Activated T-cell treated with anti-CD3 and anti-CD28 coated beads for 1 hour (primary cell): ENCODE data around the gene TMEM181.
"Not testable (repeated sequence)": the region's sequence is repeated elsewhere in the genome, so short reads cannot be mapped to it uniquely, and the experiment has no call there.

Source experiments
- DNase-seq: peaks from one replicate; pipeline ENCODE4 v3.0.0-alpha.2; 2020; ENCODE audit warnings: low read depth

The TMEM181 gene

GRCh38 chr6:158660333-158660754 lies 100.5 kb downstream of the TMEM181 start:
- DNase-seq, result peak; percentile 30

GRCh38 chr6:158661156-158661685 lies 101.3 kb downstream of the TMEM181 start:
- DNase-seq, result no peak

DNA sequence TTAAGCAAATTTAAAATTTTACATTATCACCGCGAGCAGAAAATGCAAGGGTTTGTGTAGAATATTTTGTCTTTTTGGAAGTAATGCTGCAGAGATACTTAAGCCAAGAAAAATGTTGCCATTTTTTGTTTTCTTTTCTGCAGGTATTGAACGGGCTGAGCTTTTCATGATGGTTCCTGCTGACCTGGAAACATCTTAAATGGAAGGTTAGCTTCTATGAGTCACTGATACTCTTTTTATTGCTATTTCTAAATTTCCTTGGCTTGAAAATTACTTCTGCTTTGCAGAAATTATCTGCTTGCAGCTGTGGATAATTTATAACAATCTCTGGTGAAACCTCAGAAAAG lies 102.7 kb downstream of the TMEM181 start:
- no peak for DNase-seq

DNA sequence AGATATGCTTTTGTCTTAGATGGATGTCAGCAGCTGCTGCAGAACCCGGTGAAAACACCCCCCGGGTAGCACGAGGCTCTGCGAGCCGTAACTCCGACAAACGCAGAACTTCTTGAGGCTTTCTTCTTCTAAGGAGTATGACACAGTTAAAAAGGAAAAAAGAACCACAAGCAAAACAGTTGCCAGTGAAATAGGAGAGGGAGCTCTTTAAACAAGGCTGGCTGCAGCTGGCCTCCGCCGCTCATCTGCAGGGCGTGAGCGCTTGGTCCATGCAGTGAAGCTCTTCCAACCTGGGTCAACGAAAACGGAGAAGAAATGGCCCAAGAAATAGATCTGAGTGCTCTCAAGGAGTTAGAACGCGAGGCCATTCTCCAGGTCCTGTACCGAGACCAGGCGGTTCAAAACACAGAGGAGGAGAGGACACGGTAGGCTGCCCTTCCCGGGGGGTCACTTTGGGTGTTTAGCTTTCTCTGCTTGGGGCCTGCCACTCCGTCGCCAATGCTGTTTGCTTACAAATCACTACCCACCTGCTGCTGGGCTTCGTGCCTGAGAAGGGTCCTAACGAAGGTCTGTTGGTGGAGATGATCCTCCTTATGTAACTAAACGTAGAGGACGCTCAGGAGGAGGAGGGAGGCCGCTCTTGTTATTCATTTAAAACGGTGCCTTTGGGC lies 103.2 kb downstream of the TMEM181 start:
- DNase-seq, result no peak

GRCh38 chr6:158663625-158664165 lies 103.8 kb downstream of the TMEM181 start:
- DNase-seq, result no peak

- DNase-seq, result no peak
These were observed 105.4 kb downstream of the TMEM181 start for GRCh38 chr6:158665332-158665731.

- no peak for DNase-seq
These were observed 106.9 kb downstream of the TMEM181 start for GRCh38 chr6:158666628-158667359.

GRCh38 chr6:158667360-158667981 lies 107.6 kb downstream of the TMEM181 start:
- no peak for DNase-seq

DNA sequence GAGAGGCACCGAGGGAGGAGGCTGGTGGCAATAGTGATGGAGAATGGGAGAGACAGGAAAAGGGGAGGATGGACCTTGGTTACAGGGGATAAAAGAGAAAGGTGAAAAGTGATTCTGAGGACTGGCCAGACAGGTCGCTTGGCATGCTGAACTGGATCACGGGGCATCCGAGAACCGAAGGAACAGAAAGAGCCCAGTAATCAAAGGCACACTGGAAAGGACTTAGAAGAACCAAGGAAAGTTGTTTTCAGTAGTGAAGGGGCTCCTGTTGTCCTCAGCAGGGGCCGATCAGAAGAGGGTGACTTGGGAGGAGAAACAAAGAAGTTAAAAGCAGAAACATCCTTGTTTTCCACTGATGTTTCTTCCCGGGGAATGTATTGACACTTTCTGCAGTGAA lies 108.8 kb downstream of the TMEM181 start:
- no peak for DNase-seq

- no peak for DNase-seq
These were observed 109.5 kb downstream of the TMEM181 start for GRCh38 chr6:158669145-158670035.

DNA sequence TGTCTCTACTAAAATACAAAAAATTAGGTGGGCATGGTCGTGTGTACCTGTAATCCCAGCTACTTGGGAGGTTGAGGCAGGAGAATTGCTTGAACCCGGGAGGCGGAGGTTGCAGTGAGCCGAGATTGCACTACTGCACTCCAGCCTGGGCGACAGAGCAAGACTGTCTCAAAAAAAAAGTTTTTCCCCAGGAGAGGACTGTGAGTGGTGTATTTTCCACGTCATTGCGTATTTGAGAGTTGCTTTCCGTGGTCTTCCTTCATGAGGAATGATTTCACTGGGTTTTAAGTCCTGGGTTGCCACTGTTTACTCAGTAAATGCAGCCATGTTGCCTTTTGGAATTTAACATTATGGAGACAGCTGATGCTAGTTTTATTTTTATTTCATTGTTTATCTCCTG lies 112.2 kb downstream of the TMEM181 start:
- DNase-seq, result not testable (repeated sequence)

DNA sequence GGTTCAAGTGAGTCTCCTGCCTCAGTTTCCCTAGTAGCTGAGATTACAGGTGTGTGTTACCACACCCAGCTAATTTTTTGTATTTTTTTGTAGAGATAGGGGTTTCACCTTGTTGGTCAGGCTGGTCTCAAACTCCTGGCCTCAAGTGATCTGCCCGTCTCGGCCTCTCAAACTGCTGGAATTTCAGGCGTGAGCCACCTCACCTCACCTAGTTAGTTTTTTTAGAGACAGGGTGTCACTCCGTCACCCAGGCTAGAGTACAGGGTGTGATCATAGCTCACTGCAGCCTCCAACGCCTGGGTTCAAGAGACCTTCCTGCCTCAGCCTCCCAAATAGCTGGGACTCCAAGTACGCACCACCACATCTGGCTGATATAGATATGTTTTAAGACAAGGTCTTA lies 112.8 kb downstream of the TMEM181 start:
- no peak for DNase-seq

DNA sequence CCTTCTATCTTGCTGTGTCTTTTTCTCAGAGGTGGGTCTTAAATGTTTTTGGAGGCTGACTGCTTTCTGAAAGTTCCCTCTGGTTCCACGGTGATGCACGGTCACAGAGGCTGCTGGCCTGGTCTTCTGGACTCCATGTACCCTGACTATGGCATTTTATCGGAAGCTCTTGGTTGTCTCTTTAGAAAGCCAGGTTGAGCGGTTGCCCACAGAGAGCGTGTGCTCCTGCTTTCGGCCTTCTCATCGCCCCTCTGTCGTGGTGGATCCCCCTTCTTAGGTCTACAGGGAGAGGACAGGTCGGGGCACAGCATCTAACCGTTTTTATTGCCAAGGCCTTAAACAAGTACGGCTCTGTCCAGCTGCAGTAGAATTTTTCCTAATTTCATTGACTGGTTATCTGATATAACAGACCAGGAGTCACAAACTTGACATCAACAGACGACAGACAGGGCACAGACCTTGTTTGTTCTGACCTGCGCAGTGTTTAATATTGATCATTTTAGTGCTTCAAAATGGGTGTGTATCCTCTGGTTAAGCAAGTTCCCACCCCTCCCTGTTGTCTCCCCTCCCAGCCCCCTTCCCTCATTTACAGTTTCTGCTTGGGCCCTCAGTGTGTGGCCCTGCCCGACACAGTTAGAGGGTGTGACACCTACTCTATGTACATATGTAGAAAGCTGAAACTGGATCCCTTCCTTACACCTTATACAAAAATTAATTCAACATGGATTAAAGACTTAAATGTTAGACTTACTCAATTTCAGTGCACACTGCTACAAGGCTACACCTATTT lies 114.6 kb downstream of the TMEM181 start:
- no peak for DNase-seq

- DNase-seq, result not testable (repeated sequence)
These were observed 117.2 kb downstream of the TMEM181 start for GRCh38 chr6:158677094-158677493.

GRCh38 chr6:158677906-158678578 lies 118.2 kb downstream of the TMEM181 start:
- no peak for DNase-seq

DNA sequence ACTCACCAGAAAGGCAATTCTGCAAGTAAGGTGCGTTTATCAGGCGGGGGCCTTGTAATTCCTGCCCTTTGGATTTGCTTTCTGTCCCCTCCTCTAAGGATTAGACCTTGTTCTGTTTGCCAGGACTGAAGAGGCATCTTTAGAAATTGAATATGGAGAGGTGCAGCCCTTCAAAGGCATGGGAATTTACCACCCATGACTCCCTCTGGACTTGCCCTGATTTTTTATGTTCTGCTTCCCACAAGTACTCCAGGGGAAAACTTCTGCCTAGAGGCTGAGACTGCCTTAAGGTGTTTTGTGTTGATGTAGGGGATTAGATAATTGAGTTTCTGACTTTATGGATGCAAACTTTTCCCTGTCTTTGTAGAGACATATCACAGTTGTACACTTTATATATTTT lies 120.1 kb downstream of the TMEM181 start:
- DNase-seq, result no peak

DNA sequence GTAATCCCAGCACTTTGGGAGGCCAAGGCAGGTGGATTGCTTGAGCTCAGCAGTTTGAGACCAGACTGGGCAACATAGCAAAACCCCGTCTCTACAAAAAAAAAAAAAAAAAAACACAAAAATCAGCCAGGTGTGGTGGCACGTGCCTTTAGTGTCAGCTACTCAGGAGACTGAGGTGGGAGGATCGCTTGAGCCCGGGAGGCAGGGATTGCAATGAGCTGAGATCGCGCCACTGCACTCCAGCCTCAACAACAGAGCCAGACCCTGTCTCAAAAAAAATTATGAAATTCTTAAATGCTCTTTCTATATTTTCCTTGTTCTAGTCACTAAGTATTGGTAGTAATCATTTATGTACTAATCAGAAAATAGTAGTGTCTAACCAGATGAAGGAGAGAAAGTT lies 120.6 kb downstream of the TMEM181 start:
- DNase-seq, result no peak

GRCh38 chr6:158684311-158684710 lies 124.4 kb downstream of the TMEM181 start:
- no peak for DNase-seq

- DNase-seq, result no peak
These were observed 124.9 kb downstream of the TMEM181 start for GRCh38 chr6:158684745-158685324.
